Central memory CD8-positive, alpha-beta T cell (primary cell): ENCODE data around the gene KSR2.

Source experiments
- ATAC-seq: fragments of 150-1000 bp; cut with Tn5 transposase; replicated peaks from 2 replicates; pipeline ENCODE4 v1.10.0; 2022; ENCODE audit warnings: mild to moderate bottlenecking, moderate FRiP score, moderate number of reproducible peaks; ENCODE audit not compliant: poor library complexity, severe bottlenecking; ENCODE audit errors: extremely low read depth
- DNase-seq, 2 donors: peaks; one replicate each; pipeline ENCODE4 v3.0.0; 2021; ENCODE audit warnings: low spot score in 2 of 2
- H3K27ac Mint-ChIP-seq: one replicate; pipeline ENCODE4 v1.8.0; 2022; ENCODE audit warnings: low read depth, mild to moderate bottlenecking, moderate library complexity, mixed read lengths
- H3K27me3 Mint-ChIP-seq: one replicate; pipeline ENCODE4 v1.8.0; 2022; ENCODE audit warnings: mixed read lengths
- H3K36me3 Mint-ChIP-seq: one replicate; pipeline ENCODE4 v1.8.0; 2022; ENCODE audit warnings: mild to moderate bottlenecking, moderate library complexity, mixed read lengths; ENCODE audit not compliant: insufficient read depth
- H3K4me1 Mint-ChIP-seq: one replicate; pipeline ENCODE4 v1.8.0; 2022; ENCODE audit warnings: mixed read lengths
- H3K4me3 Mint-ChIP-seq: one replicate; pipeline ENCODE4 v1.8.0; 2022; ENCODE audit warnings: mild to moderate bottlenecking, moderate library complexity, mixed read lengths
- H3K9me3 Mint-ChIP-seq: one replicate; pipeline ENCODE4 v1.8.0; 2022; ENCODE audit warnings: mixed read lengths

Gene KSR2

GRCh38 chr12:117574655-117575054, 394.1 kb downstream of the KSR2 start:
- Mint-ChIP-seq H3K36me3 (peaks cover 2% of the 10 kb centered on the region), H3K27me3 (no peaks in the 10 kb centered on the region), H3K4me3 (no peak overlapping the region), H3K4me1 (no peaks in the 10 kb centered on the region), H3K9me3 (no peaks in the 10 kb centered on the region), H3K27ac (no peak overlapping the region)
- ATAC-seq (no peak), DNase-seq (no peak)

GRCh38 chr12:117572755-117573154, 396.0 kb downstream of the KSR2 start:
- Mint-ChIP-seq H3K27me3 (no peaks in the 10 kb centered on the region), H3K4me1 (no peaks in the 10 kb centered on the region), H3K36me3 (peaks cover 2% of the 10 kb centered on the region), H3K9me3 (no peaks in the 10 kb centered on the region), H3K4me3 (no peak overlapping the region), H3K27ac (no peak overlapping the region)
- DNase-seq (no peak), ATAC-seq (no peak)

- H3K4me1 Mint-ChIP-seq, result no peaks in the 10 kb centered on the region
Observed at GRCh38 chr12:117571321-117571720, 397.5 kb downstream of the KSR2 start.

GRCh38 chr12:117570608-117571007, 398.2 kb downstream of the KSR2 start:
- Mint-ChIP-seq H3K4me3 (no peak overlapping the region), H3K4me1 (no peaks in the 10 kb centered on the region), H3K36me3 (peaks cover 2% of the 10 kb centered on the region), H3K27me3 (no peaks in the 10 kb centered on the region), H3K27ac (no peak overlapping the region), H3K9me3 (no peaks in the 10 kb centered on the region)
- ATAC-seq (no peak), DNase-seq (no peak)

More at GRCh38 chr12:117571321-117571720, 397.5 kb downstream of the KSR2 start:
- Mint-ChIP-seq H3K27ac (no peak overlapping the region), H3K4me3 (no peak overlapping the region), H3K27me3 (no peaks in the 10 kb centered on the region), H3K36me3 (peaks cover 2% of the 10 kb centered on the region), H3K9me3 (no peaks in the 10 kb centered on the region)
- DNase-seq (no peak), ATAC-seq (no peak)

GRCh38 chr12:117567644-117568216, 401.1 kb downstream of the KSR2 start:
- no peak for DNase-seq
- H3K36me3 Mint-ChIP-seq, result no peaks in the 10 kb centered on the region
- H3K27me3 Mint-ChIP-seq, result no peaks in the 10 kb centered on the region
- ATAC-seq, result no peak
- H3K9me3 Mint-ChIP-seq, result no peaks in the 10 kb centered on the region
- H3K4me3 Mint-ChIP-seq, result no peak overlapping the region
- H3K4me1 Mint-ChIP-seq, result no peaks in the 10 kb centered on the region
- H3K27ac Mint-ChIP-seq, result no peak overlapping the region

- Mint-ChIP-seq H3K36me3 (no peaks in the 10 kb centered on the region), H3K27me3 (no peaks in the 10 kb centered on the region), H3K9me3 (no peaks in the 10 kb centered on the region), H3K4me1 (no peaks in the 10 kb centered on the region), H3K27ac (no peak overlapping the region), H3K4me3 (no peak overlapping the region)
- ATAC-seq (no peak), DNase-seq (no peak)
Observed at GRCh38 chr12:117564881-117565280, 403.9 kb downstream of the KSR2 start.

- no peak for DNase-seq
- no peaks in the 10 kb centered on the region for H3K27me3 Mint-ChIP-seq
- H3K36me3 Mint-ChIP-seq, result no peaks in the 10 kb centered on the region
- H3K9me3 Mint-ChIP-seq, result no peaks in the 10 kb centered on the region
- no peaks in the 10 kb centered on the region for H3K4me1 Mint-ChIP-seq
- ATAC-seq, result no peak
- no peak overlapping the region for H3K4me3 Mint-ChIP-seq
- H3K27ac Mint-ChIP-seq, result no peak overlapping the region
Observed at GRCh38 chr12:117563706-117564105, 405.1 kb downstream of the KSR2 start.

- no peak for ATAC-seq
Observed at GRCh38 chr12:117563007-117563406, 405.8 kb downstream of the KSR2 start.

GRCh38 chr12:117561990-117562389, 406.8 kb downstream of the KSR2 start:
- H3K36me3 Mint-ChIP-seq, result no peaks in the 10 kb centered on the region
- H3K4me3 Mint-ChIP-seq, result no peak overlapping the region
- no peak overlapping the region for H3K27ac Mint-ChIP-seq
- peaks cover 6% of the 10 kb centered on the region for H3K9me3 Mint-ChIP-seq
- H3K27me3 Mint-ChIP-seq, result no peaks in the 10 kb centered on the region
- H3K4me1 Mint-ChIP-seq, result no peaks in the 10 kb centered on the region
- DNase-seq, result no peak
- no peak for ATAC-seq

More at GRCh38 chr12:117563007-117563406, 405.8 kb downstream of the KSR2 start:
- no peak overlapping the region for H3K27ac Mint-ChIP-seq
- H3K4me1 Mint-ChIP-seq, result no peaks in the 10 kb centered on the region
- DNase-seq, result no peak
- H3K36me3 Mint-ChIP-seq, result no peaks in the 10 kb centered on the region
- no peaks in the 10 kb centered on the region for H3K27me3 Mint-ChIP-seq
- peaks cover 3% of the 10 kb centered on the region for H3K9me3 Mint-ChIP-seq
- H3K4me3 Mint-ChIP-seq, result no peak overlapping the region

GRCh38 chr12:117559978-117560377, 408.8 kb downstream of the KSR2 start:
- peaks cover 7% of the 10 kb centered on the region for H3K9me3 Mint-ChIP-seq
- H3K27me3 Mint-ChIP-seq, result no peaks in the 10 kb centered on the region
- H3K4me3 Mint-ChIP-seq, result no peak overlapping the region
- ATAC-seq (no peak), DNase-seq (no peak)
- H3K27ac Mint-ChIP-seq, result no peak overlapping the region
- no peaks in the 10 kb centered on the region for H3K4me1 Mint-ChIP-seq
- no peaks in the 10 kb centered on the region for H3K36me3 Mint-ChIP-seq

GRCh38 chr12:117555889-117556288, 412.9 kb downstream of the KSR2 start:
- ATAC-seq (no peak), DNase-seq (no peak)
- Mint-ChIP-seq H3K27me3 (no peaks in the 10 kb centered on the region), H3K4me3 (no peak overlapping the region), H3K4me1 (no peaks in the 10 kb centered on the region), H3K36me3 (no peaks in the 10 kb centered on the region), H3K27ac (no peak overlapping the region), H3K9me3 (peaks cover 17% of the 10 kb centered on the region)

GRCh38 chr12:117552971-117553370, 415.8 kb downstream of the KSR2 start:
- DNase-seq, result no peak
- Mint-ChIP-seq H3K4me1 (no peaks in the 10 kb centered on the region), H3K27me3 (no peaks in the 10 kb centered on the region), H3K4me3 (no peak overlapping the region), H3K36me3 (no peaks in the 10 kb centered on the region), H3K9me3 (peaks cover 14% of the 10 kb centered on the region), H3K27ac (no peak overlapping the region)
- ATAC-seq, result no peak

GRCh38 chr12:117551665-117552064, 417.1 kb downstream of the KSR2 start:
- no peak overlapping the region for H3K27ac Mint-ChIP-seq
- no peaks in the 10 kb centered on the region for H3K36me3 Mint-ChIP-seq

More at GRCh38 chr12:117551665-117552064, 417.1 kb downstream of the KSR2 start:
- Mint-ChIP-seq H3K9me3 (peaks cover 12% of the 10 kb centered on the region), H3K27me3 (no peaks in the 10 kb centered on the region), H3K4me3 (no peak overlapping the region), H3K4me1 (no peaks in the 10 kb centered on the region)
- DNase-seq (no peak), ATAC-seq (no peak)
